Stomach (tissue), 9 donors: ENCODE results near the gene RPS6KA2. TPM values are rescaled to one million over a fixed set of nuclear protein-coding genes. Genes with fewer than 3 reads are reported as not detected.
"Not testable (repeated sequence)": the region's sequence is repeated elsewhere in the genome, so short reads cannot be mapped to it uniquely, and the experiment has no call there.

ENCODE experiments used
- DNase-seq, 2 donors: peaks; one replicate each; pipeline versions ENCODE4 v3.0.0 to v3.0.0-alpha.2; 2013 to 2019
- H3K27ac ChIP-seq, 5 donors: fragments of 200-600 bp in 4 of 5; sonication (generic) in 4 of 5; one replicate each; pipeline ENCODE4 v1.5.1; 2013 to 2019; ENCODE audit warnings: mild to moderate bottlenecking in 1 of 5, moderate library complexity in 1 of 5
- H3K27me3 ChIP-seq, 3 donors: fragments of 200-600 bp; sonication (generic); one replicate each; pipeline ENCODE4 v1.5.1; 2017 to 2019; ENCODE audit warnings: mixed run types in 1 of 3
- H3K36me3 ChIP-seq, 4 donors: fragments of 200-600 bp; sonication (generic); 1 replicate in 3 of 4; 2 replicates in 1 of 4; pipeline ENCODE4 v1.5.1; 2016 to 2019
- H3K4me1 ChIP-seq, 4 donors: fragments of 200-600 bp; sonication (generic); one replicate each; pipeline ENCODE4 v1.5.1; 2016 to 2019
- H3K4me3 ChIP-seq, 4 donors: fragments of 200-600 bp; sonication (generic) in 3 of 4; one replicate each; pipeline ENCODE4 v1.5.1; 2016 to 2019; ENCODE audit warnings: mild to moderate bottlenecking in 1 of 4
- H3K9me3 ChIP-seq, 4 donors: fragments of 200-600 bp; sonication (generic); one replicate each; pipeline ENCODE4 v1.5.1; 2016 to 2019
- EP300 ChIP-seq: sonication (generic); formaldehyde crosslinking; IDR thresholded peaks from one replicate; pipeline ENCODE4 v1.6.1; 2017; ENCODE audit warnings: antibody characterized with exemption
- POLR2A ChIP-seq, 4 donors: fragments of 450-650 bp; IDR thresholded peaks; one replicate each; pipeline ENCODE4 v1.6.1; 2016; ENCODE audit warnings: antibody characterized with exemption in 4 of 4, control low read depth in 2 of 4, mild to moderate bottlenecking in 1 of 4, moderate library complexity in 1 of 4
- POLR2AphosphoS5 ChIP-seq, 3 donors: sonication (generic); formaldehyde crosslinking; IDR thresholded peaks; one replicate each; pipeline ENCODE4 v1.6.1; 2016; ENCODE audit warnings: antibody characterized with exemption in 3 of 3
- WGBS, 5 donors: extraction: QIAGEN DNeasy Blood & Tissue Kit in 3 of 5; methylation state at CpG; one replicate each; pipeline versions ENCODE4 v1.1.5 to v1.1.7; 2013 to 2018; 5-methylcytosine and 5-hydroxymethylcytosine counted together
- intact Hi-C: fragments of 100-400 bp; cut with DNase I; formaldehyde crosslinking; loops from one replicate; pipeline ENCODE4 v1.15.1; 2023; ENCODE audit warnings: low total_unique reads
- polyA plus RNA-seq, 3 donors: library from polyadenylated mRNA; stranded (reverse); fragments of 200-250 nt; gene quantifications; one replicate each; pipeline ENCODE4 v1.2.3, GENCODE V29; 2013
- total RNA-seq, 5 donors: library from RNA; depleted of rRNA; stranded (reverse); fragments of >200 nt; gene quantifications; one replicate each; pipeline versions ENCODE4 v1.1.0 to v1.2.3, GENCODE V29; 2014 to 2016
- TF ChIP-seq, protein P1 (sequence below), 7 experiments: fragments of 450-650 bp in 4 of 7; fragments of 200-600 bp in 3 of 7; sonication (generic) in 3 of 7; IDR thresholded peaks; one replicate each; pipeline ENCODE4 v1.5.1; 2016 to 2019; ENCODE audit warnings: antibody characterized with exemption in 7 of 7, control low read depth in 2 of 7, mild to moderate bottlenecking in 1 of 7
- donor health status: healthy with polysubstance abuse.
- donor health status: Bipolar disorder and iron deficiency.
- donor health status: healthy.

Gene RPS6KA2
- total and polyA plus RNA-seq, 8 donors, result 10.9 to 150 (median 68.0) TPM

DNA sequence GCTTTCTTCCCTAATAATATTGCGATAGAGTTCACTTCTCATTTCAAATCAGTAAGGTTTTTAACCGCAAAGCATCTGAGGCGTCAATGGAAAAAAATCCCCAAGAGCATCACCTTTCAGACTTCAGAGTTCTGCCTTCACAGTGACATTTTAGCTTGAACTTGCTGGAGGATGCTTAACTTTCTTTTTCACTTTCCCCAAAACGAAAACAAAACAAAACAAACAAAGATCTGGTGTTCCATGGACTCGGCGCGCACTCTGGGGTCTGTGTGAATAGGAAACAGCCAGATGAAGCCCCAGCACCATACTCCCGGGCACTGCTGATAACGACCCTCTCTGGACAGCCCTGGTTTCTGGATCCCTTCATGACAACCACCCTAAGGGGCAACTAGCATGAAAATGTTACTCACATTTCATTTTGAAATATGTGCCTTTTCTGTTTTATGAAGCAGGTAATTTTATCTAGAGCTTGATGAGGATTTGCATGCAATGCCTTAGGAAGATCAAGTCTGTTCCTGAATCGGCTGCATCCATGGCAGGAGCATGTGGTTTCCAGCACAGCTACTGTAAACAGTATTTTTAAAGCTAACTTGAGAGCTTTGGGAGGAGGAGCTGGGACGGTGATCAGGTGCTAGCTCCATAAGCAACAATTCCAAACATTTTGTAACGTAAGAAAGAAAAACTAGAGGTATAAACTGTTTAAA lies 85.0 kb downstream of the RPS6KA2 start:
- H3K27ac ChIP-seq, result peak overlapping the region in 2 of 5 donors; percentile 8 to 70
- peaks cover 0 to 29% (median 17%) of the 10 kb centered on the region in 4 donors for H3K4me1 ChIP-seq
- no peak for TF ChIP-seq EP300
- TF ChIP-seq, protein P1, sequence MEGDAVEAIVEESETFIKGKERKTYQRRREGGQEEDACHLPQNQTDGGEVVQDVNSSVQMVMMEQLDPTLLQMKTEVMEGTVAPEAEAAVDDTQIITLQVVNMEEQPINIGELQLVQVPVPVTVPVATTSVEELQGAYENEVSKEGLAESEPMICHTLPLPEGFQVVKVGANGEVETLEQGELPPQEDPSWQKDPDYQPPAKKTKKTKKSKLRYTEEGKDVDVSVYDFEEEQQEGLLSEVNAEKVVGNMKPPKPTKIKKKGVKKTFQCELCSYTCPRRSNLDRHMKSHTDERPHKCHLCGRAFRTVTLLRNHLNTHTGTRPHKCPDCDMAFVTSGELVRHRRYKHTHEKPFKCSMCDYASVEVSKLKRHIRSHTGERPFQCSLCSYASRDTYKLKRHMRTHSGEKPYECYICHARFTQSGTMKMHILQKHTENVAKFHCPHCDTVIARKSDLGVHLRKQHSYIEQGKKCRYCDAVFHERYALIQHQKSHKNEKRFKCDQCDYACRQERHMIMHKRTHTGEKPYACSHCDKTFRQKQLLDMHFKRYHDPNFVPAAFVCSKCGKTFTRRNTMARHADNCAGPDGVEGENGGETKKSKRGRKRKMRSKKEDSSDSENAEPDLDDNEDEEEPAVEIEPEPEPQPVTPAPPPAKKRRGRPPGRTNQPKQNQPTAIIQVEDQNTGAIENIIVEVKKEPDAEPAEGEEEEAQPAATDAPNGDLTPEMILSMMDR (IDR thresholded peaks at IDR 0.05), result no peak
- no peak for TF ChIP-seq POLR2A (IDR thresholded peaks at IDR 0.05)
- no peak for TF ChIP-seq POLR2AphosphoS5 (IDR thresholded peaks at IDR 0.05)
- H3K4me3 ChIP-seq, result peak overlapping the region in 1 of 4 donors; percentile 20
- H3K9me3 ChIP-seq, result no peaks in the 10 kb centered on the region
- 57 to 68% (median 64%) methylated on average over 12 of the region's 12 CpGs for WGBS, 5 donors
- intact Hi-C loops, result no loop called here
- DNase-seq, result peak in 1 of 2 donors; percentile 37
- no peaks in the 10 kb centered on the region for H3K27me3 ChIP-seq
- peaks cover 0 to 31% (median 21%) of the 10 kb centered on the region in 4 donors for H3K36me3 ChIP-seq

DNA sequence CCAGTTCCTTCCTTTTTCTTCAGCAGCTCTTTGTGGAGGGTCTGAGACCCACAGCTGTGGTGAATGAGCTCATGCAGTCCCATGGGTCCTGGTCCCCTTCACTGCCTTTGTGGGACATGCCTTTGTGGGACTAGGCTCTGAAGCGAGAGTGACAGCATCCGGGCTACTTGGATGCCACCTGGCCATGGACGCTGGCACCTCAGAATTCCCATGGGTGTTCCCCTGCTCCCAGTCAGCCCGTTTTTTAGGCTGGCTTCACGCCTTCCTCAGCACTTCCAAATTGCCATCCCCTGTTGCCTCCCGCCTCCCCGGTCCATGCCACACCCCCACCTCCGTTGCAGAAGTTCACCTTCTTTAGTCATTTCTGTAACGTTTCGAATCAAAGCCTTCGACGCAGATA lies 85.7 kb downstream of the RPS6KA2 start:
- Histone ChIP-seq H3K4me1 (peaks cover 0 to 29% (median 17%) of the 10 kb centered on the region in 4 donors), H3K27me3 (no peaks in the 10 kb centered on the region), H3K36me3 (peaks cover under 1 to 34% (median 23%) of the 10 kb centered on the region in 4 donors), H3K4me3 (peak overlapping the region in 1 of 4 donors; percentile 20), H3K27ac (peak overlapping the region; percentile 8 to 70 (median 24)), H3K9me3 (no peaks in the 10 kb centered on the region)
- no peak for DNase-seq
- TF ChIP-seq POLR2AphosphoS5 (IDR thresholded peaks at IDR 0.05) (no peak), EP300 (no peak), POLR2A (IDR thresholded peaks at IDR 0.05) (no peak)
- TF ChIP-seq, protein P1 (IDR thresholded peaks at IDR 0.05), result no peak
- 80 to 92% (median 86%) methylated on average over 11 to 12 of the region's 12 CpGs for WGBS, 5 donors
- intact Hi-C loops, result no loop called here

DNA sequence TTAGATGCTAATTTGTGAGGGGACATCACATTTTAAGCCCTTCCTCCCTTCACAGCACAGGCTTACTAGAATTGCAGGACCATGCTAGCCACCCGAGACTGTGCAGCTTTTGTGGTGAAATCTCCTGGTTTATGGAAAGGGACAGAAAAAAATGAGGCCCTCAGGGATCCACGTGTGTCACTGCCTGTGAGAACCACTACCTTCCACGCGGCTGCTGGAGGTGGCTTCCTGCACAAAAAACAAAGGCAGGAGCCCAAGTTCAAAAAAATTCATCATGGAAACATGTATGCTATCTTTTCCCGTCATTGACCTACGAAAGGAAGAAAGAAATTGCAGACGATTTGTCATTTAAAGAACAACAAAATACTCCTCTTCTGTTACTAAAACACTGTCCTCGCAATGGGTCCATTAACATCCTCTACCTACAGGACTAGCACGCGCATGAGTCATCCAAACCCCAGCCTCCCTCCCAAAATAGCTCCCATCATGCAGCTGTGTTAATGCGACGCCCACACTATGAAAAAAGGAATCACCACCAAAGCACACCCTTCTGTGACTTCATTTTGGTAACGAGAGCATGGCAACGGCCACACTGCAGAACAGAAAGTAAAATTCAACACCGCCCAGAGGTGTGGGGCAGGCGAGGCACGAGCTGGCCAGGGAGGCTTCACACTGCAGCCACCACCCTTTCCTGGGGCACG lies 86.3 kb downstream of the RPS6KA2 start:
- Histone ChIP-seq H3K27me3 (no peaks in the 10 kb centered on the region), H3K36me3 (peaks cover 6 to 35% (median 26%) of the 10 kb centered on the region in 4 donors), H3K4me1 (peaks cover 0 to 29% (median 17%) of the 10 kb centered on the region in 4 donors), H3K27ac (peak overlapping the region; percentile 8 to 70 (median 24)), H3K4me3 (peak overlapping the region in 1 of 4 donors; percentile 20), H3K9me3 (no peaks in the 10 kb centered on the region)
- WGBS, 5 donors, result 58 to 73% (median 64%) methylated on average over 18 of the region's 18 CpGs
- DNase-seq, result peak; percentile 28 to 45
- intact Hi-C loops, result no loop called here
- TF ChIP-seq EP300 (no peak), POLR2A (IDR thresholded peaks at IDR 0.05) (no peak), POLR2AphosphoS5 (IDR thresholded peaks at IDR 0.05) (peak in 1 of 3 donors; percentile 15)
- TF ChIP-seq, protein P1 (IDR thresholded peaks at IDR 0.05), result no peak

DNA sequence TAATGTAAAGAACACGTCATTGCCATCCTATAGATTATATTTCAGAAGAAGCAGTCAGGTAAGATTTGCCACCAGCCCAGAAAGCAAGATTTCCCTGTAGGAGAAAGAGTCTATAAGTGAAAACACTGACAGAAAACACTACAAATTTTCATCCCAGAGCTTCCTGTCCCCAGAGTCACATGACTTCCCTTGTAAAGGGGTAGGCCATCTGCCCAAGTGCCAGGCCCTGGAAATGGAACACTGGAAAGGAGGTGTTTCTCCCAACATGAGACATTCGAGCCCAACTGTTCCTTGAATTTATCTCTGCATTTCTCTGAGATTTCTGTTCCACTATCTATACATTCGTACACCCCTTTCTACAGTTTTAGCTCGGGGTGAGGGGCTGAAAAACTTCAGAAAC lies 87.5 kb downstream of the RPS6KA2 start:
- intact Hi-C loops, result no loop called here
- Histone ChIP-seq H3K4me1 (peaks cover 0 to 29% (median 17%) of the 10 kb centered on the region in 4 donors), H3K36me3 (peaks cover 8 to 45% (median 38%) of the 10 kb centered on the region in 4 donors), H3K27me3 (no peaks in the 10 kb centered on the region), H3K9me3 (no peaks in the 10 kb centered on the region), H3K4me3 (no peak overlapping the region), H3K27ac (no peak overlapping the region)
- WGBS, 5 donors, result 88 to 93% (median 91%) methylated on average over 4 of the region's 4 CpGs
- TF ChIP-seq, protein P1 (IDR thresholded peaks at IDR 0.05), result no peak
- TF ChIP-seq EP300 (no peak), POLR2A (IDR thresholded peaks at IDR 0.05) (no peak), POLR2AphosphoS5 (IDR thresholded peaks at IDR 0.05) (no peak)
- DNase-seq, result no peak

DNA sequence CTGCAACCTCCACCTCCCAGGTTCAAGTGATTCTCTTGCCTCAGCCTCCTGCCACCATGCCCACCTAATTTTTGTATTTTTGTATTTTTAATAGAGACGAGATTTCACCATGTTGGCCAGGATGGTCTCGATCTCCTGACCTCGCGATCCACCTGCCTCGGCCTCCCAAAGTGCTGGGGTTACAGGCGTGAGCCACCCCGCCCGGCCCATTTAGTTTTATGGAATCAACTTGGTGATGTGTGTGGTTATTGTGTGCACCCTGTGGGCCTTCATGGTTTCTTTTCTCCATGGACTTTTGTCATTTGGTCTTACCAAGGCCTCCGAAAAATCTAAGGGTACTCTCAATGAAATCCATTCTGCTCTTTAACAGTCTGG lies 88.1 kb downstream of the RPS6KA2 start:
- WGBS, 5 donors, result 96 to 99% (median 98%) methylated on average over 9 of the region's 9 CpGs
- H3K27ac ChIP-seq, H3K9me3 ChIP-seq, DNase-seq, intact Hi-C loops, H3K4me3 ChIP-seq, H3K27me3 ChIP-seq: not testable (repeated sequence)
- H3K36me3 ChIP-seq, result peaks cover 8 to 50% (median 43%) of the 10 kb centered on the region in 4 donors
- H3K4me1 ChIP-seq, result peaks cover 0 to 29% (median 17%) of the 10 kb centered on the region in 4 donors
